ENCODE results near the gene SELENON. TPM values are rescaled to one million over a fixed set of nuclear protein-coding genes. Genes with fewer than 3 reads are reported as not detected.

SELENON gene
- total and polyA plus RNA-seq, 12 donors = 8.7 to 105 (median 67.8) TPM

GRCh38 chr1:25820247-25821111 lies 20.5 kb downstream of the SELENON start:
- WGBS, 4 donors = 1 to 2% (median 1%) methylated on average over 12 to 67 of the region's 67 CpGs
- DNase-seq = peak in 6 of 7 donors; percentile 69 to 89 (median 80)
- Histone ChIP-seq H3K27ac (peak overlapping the region; percentile 92 to 98 (median 93)), H3K4me1 (replicated peaks in 1 of 2) (peaks cover 37 to 59% of the 10 kb centered on the region in 2 donors), H3K36me3 (replicated peaks in 1 of 2) (peaks cover 0 to 20% of the 10 kb centered on the region in 2 donors), H3K4me3 (peak overlapping the region; percentile 26 to 99 (median 82)), H3K27me3 (no peaks in the 10 kb centered on the region), H3K9me3 (replicated peaks in 1 of 3) (no peaks in the 10 kb centered on the region)
- TF ChIP-seq POLR2A (IDR thresholded peaks at IDR 0.05) (peak; percentile 32 to 79), CTCF (IDR thresholded peaks at IDR 0.05) (no peak)
- intact Hi-C loops (cut with DNase I) = loop anchor here (5.0 to 10.0 kb wide), 3 partner anchors 42 to 174 kb away; partner anchors contain the start of gene PAFAH2 (in 1 of the 2)

GRCh38 chr1:25821112-25821476 lies 21.1 kb downstream of the SELENON start:
- peak overlapping the region; percentile 92 to 98 (median 93) for H3K27ac ChIP-seq
- no peaks in the 10 kb centered on the region for H3K27me3 ChIP-seq
- DNase-seq = peak in 2 of 7 donors; percentile 26 to 59
- H3K36me3 ChIP-seq (replicated peaks in 1 of 2) = peaks cover 0 to 17% of the 10 kb centered on the region in 2 donors
- intact Hi-C loops (cut with DNase I) = loop anchor here (5.0 to 10.0 kb wide), 3 partner anchors 41 to 174 kb away; partner anchors contain the start of gene PAFAH2 (in 1 of the 2)
- H3K4me1 ChIP-seq (replicated peaks in 1 of 2) = peaks cover 43 to 66% of the 10 kb centered on the region in 2 donors
- no peaks in the 10 kb centered on the region for H3K9me3 ChIP-seq (replicated peaks in 1 of 3)
- no peak for TF ChIP-seq POLR2A (IDR thresholded peaks at IDR 0.05)
- H3K4me3 ChIP-seq = peak overlapping the region; percentile 26 to 99 (median 82)
- WGBS, 4 donors = 14 to 24% (median 20%) methylated on average over 9 to 10 of the region's 10 CpGs

- intact Hi-C loops (cut with DNase I) = loop anchor here (5.0 to 10.0 kb wide), 3 partner anchors 41 to 173 kb away; partner anchors contain the start of gene PAFAH2 (in 1 of the 2)
- peak; percentile 70 to 92 (median 85) for DNase-seq
- 33 to 41% (median 35%) methylated on average over 5 of the region's 5 CpGs for WGBS, 4 donors
- H3K36me3 ChIP-seq (replicated peaks in 1 of 2) = peaks cover 0 to 18% of the 10 kb centered on the region in 2 donors
- H3K4me1 ChIP-seq (replicated peaks in 1 of 2) = peaks cover 45 to 71% of the 10 kb centered on the region in 2 donors
- H3K4me3 ChIP-seq = peak overlapping the region in 1 of 4 donors; percentile 74
- H3K27ac ChIP-seq = peak overlapping the region; percentile 92 to 98 (median 93)
- no peaks in the 10 kb centered on the region for H3K27me3 ChIP-seq
- no peak for TF ChIP-seq CTCF (IDR thresholded peaks at IDR 0.05)
- TF ChIP-seq POLR2A (IDR thresholded peaks at IDR 0.05) = peak in 1 of 2 donors; percentile 72
- H3K9me3 ChIP-seq (replicated peaks in 1 of 3) = no peaks in the 10 kb centered on the region
Measured at GRCh38 chr1:25821630-25822091, 21.7 kb downstream of the SELENON start.

GRCh38 chr1:25825605-25826004 lies 25.6 kb downstream of the SELENON start:
- Histone ChIP-seq H3K9me3 (replicated peaks in 1 of 3) (no peaks in the 10 kb centered on the region), H3K27ac (peak overlapping the region; percentile 71 to 90 (median 80)), H3K27me3 (no peaks in the 10 kb centered on the region), H3K4me3 (no peak overlapping the region), H3K4me1 (replicated peaks in 1 of 2) (peaks cover 72 to 84% of the 10 kb centered on the region in 2 donors), H3K36me3 (replicated peaks in 1 of 2) (peaks cover 0 to 53% of the 10 kb centered on the region in 2 donors)
- WGBS, 4 donors = 35 to 67% (median 60%) methylated on average over 2 of the region's 2 CpGs
- no peak for TF ChIP-seq CTCF (IDR thresholded peaks at IDR 0.05)
- TF ChIP-seq POLR2A (IDR thresholded peaks at IDR 0.05) = peak in 1 of 2 donors; percentile 34
- DNase-seq = peak in 2 of 7 donors; percentile 50 to 53
- intact Hi-C loops (cut with DNase I) = loop anchor here in 1 of 2 donors (10.0 kb wide), 1 partner anchor 169 kb away; the partner anchor contains the start of gene PAFAH2

Measured in adrenal gland (tissue), 12 donors.